NCI-H226 (cell line): ENCODE measurements around the gene ENAH.

ENCODE experiments used
- DNase-seq: peaks from one replicate; pipeline ENCODE4 v3.0.0-alpha.2; 2015

Gene ENAH

DNA sequence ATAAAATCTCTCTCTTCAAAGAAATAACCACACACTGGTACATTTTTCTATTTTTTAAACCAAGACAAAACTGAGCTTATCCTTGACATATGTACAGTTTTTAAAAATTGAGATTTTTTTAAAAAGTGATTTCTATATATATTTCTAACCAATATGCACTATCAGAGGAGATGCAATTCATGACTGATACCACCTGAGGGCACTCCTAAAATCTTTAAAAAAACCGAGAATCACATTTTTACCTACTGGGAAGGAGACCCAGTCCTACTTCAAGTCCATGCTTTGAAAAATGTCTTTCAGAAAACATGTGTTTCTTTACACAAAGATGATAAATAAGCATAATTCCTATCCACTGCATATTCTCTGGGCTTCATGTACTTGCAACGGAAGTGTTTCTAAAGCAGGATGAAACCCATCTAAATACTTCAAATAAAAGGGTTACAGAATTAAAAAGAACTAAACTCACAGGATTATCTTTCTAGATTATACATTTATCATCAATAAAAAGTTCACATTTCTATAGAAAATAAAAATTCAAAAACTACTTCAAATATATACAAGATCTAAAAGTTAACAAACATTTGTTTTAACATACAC, 98.6 kb downstream of the ENAH start:
- DNase-seq, result peak; percentile 1

DNA sequence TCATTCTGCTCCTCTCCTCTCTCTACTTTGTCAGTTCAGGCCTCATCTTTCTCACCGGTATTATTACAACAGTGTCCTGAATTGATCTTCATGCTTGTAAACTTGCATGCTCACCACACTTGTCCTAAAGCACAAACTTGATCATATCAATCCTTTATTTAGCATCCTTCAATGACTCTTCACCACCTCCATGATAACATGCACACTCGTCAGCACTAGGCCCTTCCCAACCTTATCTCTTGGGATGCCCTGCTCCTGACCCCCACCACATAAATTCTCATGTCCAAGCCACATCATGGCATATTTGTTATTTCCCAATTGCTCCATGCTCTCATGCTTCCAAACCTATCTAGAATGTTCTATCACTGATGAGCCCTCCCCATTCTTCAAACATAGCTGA, 103.1 kb downstream of the ENAH start:
- DNase-seq, result no peak

DNA sequence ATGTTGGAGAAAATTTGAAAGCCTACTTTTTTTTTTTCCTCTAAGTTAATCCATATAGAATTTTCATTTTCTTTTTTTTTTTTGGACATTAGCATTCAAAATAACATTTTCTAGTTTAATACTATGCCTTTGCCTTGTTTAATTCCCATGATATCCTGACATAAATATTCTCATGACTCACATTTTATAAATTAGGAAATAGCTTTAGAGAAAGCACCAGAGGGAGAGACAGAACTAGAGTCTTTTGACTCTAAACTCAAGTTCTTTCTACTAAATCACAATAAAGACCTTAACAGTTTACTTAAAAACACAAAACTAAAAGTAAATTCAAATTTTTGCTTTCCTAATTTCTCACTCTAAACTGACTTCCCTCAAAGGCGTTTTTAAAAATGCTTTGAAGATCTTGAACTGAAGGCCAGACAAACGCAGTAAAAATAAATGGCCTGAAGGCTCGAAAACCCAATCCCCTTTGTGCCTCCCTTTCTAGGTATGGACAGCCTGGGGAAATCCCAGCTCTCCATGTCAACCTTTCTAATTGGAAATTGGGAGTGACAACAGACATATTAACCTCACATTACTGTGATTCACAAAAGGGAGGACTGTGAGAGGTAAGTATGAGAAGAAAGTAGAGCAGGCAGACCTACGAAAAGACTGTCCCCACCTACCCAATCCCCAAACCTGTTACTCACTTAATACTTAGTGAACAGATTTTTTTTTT, 104.6 kb downstream of the ENAH start:
- no peak for DNase-seq

DNA sequence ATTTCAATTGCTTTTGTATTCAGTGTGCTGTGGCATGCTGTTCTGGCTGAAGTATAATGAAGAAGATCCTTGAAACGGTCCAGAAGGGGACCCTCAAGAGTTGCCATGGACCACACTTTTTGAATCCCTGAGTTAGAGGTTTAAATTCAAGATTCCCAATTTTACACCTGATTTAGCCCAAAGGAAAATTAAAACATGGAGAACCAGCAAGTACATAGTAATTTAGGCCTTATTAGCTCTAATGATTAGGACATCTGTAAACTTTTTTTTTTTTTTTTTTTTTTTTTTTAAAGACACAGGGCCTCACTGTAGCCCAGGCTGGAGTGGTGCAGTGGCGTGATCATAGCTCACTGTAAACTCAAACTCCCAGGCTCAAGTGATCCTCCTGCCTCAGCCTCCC, 107.3 kb downstream of the ENAH start:
- DNase-seq, result no peak

DNA sequence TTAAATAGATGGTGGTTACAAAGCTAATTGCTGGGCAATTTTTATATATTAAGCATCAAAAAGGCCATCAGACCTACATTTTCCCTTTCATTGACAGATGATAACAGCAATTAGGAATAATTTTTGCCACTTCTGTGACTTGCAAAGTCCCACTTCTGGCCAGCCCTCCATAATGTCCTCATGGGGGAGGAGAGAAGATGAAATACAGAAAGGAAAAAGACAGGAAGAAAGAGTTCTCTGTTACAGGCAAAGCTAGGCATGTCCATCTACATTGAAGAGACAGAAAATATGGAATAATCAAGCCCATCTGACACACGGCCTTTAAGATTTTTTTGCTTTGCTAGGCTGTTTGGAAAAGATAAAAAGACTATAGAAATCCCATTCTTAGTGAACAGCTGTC, 108.0 kb downstream of the ENAH start:
- DNase-seq, result no peak

DNA sequence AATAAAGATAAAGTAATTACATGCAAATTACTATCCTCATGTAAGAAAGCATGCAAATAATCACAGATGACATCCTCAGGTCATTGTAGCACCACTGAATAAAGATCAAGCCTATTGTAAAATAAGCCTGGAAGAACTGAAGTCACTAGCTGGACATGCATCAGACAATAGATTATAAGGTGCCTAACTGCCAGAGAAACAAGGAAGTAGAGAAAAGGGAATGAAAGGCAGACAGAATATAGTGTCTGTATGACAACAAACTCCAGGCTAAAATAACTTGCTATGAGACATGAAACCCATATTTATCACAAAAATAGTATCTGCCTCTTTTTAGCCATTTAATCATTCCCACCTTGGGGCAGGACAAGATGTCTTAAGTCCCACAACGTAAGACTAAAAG, 108.7 kb downstream of the ENAH start:
- no peak for DNase-seq

DNA sequence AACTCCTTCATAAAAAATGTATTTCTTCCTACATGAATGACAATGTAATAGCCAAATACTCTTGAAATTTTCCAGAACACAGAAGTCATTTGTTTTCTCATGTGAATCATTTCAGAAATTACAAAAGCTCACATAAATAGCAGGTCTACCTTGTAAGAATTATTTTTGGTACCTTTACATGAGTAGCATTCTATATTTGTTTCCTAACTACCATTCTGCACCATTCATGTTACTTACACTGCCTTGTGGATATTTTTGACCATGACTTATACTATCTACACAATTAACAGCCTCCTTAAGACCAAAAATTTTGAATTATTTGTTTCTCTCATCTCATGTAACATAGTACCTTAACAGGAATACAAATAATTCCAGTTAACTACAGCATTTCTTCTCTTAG, 109.6 kb downstream of the ENAH start:
- DNase-seq, result no peak

DNA sequence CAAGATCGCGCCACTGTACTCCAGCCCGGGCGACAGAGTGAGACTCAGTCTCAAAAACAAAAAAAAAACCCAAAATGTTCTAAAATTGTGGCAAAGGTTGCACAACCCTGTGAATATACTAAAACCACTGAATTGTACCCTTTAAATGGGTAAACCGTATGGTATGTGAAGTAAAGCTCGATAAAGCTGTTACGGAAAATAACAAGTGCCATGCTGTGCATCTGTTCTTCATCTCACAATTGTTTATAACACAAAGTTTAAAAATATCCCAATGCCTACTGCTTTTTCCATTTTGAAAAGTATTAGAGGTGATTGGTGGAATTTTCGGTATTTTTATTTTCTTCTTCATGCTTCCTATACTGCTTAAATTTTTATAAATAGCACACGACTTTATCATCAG, 111.5 kb downstream of the ENAH start:
- no peak for DNase-seq

DNA sequence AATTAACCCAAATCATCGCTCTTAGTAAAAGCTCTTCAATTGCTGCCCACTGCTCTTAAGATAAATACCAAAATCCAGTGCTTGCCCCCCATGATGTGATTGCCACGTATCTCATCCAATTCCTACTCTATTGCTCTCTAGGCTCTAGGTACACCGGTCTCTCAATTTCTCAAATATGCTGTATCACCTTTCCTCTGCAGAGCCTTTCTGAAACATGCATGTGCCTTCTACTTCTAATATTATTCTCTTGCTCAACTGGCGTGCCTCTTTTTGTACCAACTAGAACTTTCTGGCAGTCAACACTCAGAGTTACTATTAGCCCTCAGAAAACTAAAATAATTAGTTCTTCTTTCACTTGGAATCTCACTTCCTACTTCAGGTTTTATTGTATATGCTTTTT, 113.3 kb downstream of the ENAH start:
- DNase-seq, result no peak

DNA sequence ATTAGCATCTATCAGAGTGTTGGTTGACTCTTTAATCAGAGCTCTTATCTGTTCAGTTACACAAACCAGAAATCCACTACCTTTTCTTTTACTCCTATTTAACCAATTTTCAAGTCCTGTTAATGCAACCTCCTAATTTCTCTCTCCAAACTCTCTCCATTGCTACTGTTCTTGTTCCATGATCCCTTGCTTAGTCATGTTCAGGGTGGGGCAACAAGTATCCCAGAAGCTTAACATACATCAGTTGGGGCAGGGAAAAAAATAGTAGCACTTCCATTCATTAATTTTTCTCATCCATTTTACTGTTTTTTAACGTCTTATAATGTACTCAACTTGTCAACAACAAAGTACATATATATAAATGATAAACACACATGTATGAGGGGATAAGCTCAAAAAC, 113.9 kb downstream of the ENAH start:
- no peak for DNase-seq

DNA sequence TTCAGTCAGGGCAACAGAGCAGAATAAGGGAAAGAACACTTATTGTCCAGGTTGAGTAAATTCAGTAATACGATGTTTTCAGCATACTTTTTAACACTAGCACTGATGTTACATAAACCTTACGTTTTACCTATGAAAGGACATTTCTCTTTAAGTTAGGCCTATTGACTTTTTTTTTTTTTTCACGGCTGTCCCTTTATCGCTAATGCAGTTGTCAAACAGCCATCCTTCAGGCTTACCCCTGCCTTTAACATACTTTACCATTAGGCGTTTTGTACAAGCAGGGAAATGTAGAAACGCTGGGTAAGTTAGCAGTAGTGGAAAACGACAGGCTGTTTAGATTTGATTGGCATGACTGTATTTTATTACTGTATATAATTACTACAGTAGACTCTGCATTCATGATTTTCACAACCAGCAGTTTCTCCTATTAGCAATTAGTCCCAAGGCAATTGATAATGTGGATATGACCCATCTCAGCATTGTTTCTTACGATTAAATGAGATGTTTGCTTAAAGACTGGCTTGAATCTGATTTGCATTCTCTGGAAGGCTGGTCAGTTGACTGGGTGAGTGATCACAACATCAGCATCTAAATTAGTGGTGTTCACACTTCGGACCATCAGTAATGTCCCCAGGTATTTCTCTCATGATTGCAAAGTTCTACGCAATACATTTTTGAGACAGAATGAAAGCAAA, 115.2 kb downstream of the ENAH start:
- no peak for DNase-seq

DNA sequence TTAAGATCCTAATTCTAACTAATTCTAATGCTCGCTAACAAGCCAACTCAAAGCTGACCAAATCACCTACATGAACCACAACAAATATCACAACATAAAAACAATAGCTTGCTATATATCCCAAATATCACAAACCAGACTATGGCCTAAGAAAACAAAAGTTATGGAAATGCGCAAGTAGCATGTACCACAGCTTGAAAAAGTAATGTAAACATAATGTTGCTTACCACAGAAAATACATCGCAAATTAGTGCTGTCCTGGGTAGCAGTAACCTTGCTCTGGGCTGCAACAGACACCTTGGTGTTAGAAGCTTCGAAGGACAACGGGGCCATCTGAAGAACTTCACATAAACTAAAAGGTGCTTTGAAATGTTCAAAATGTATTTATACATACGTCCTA, 117.6 kb downstream of the ENAH start:
- DNase-seq, result no peak

DNA sequence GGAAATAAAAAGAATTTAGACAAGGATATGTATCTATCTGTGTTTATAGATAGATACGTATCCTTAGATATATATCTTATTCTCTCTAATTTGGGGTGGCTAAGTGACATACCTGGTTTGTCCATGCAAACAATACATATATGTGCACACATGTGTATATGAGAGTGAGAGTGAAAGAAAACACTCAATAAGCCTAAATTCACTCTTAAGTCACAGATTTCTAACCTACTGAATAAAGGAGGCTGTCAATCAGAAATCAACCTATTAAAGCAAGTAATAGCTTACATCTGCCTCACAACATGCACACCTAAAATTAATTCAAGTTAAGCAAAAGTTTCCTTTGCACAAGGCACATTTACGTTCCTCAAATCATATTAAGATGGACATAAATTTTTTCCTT, 118.2 kb downstream of the ENAH start:
- DNase-seq, result no peak

DNA sequence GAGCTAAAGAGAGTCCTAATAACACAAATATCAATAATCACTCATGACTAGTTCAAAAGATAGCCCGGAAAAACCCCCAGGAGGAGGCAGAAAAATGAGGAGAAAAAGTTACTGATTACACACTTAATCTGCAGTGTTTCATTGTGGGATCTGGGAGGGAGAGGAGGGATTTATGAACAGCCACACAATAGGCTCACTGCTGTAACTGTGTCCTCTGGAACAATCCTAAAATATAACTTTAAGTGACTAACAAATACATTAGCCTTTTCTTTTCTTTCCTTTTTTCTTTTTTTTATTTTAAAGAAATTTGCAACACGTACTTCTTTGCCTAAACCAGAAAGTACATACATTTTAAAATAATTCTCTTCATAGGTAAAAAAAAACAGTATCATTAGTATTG, 118.8 kb downstream of the ENAH start:
- DNase-seq, result no peak

DNA sequence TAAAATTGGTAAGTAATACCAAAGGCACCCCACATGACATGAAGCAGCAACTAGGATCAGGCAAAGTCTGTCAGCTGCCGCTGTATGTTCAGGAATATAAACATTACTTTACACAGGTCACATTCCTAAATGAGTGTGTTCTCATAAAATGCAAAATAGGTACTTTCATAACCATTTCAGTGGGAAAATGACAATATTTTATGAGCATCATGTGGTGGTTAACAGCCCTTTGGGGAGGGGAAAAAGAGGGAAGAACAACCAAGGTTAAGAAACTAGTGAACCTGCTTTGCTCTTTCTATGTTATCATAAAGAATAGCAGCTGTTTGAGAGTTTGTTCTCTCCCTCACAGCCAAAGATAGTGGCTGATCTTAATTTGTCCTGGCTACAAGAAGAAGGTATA, 119.7 kb downstream of the ENAH start:
- no peak for DNase-seq

DNA sequence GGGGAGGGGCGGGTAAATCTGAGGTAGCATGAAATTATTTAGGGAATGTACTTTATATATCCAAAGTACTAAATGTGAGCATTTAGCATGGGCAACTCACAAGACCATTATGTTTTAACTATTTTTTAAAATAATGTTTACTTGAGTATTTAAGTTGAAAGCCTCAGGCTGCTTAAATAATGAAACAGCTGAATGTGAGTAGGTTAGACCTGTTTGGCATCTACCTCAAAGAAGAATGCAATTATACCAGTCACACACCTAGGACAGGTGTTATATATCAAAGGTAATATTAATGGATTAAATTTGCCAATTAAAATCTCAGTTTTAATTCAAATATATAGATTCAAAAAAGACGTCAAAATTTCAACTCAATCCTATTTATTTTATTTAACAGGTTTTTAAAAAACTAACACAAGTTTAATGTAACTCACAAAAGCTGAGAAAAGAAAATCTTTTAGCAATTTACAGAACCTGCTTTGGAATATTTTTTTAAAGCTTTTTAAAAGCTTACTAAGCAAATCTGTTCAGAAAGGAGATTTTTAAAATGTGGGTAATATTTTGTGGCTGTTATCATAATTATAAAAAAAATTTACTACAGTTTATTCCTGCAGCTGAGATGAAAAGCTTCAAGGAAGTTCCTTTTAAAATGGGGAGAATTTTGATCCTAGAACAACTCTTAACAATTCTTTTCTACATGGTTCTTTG, 120.5 kb downstream of the ENAH start:
- no peak for DNase-seq

DNA sequence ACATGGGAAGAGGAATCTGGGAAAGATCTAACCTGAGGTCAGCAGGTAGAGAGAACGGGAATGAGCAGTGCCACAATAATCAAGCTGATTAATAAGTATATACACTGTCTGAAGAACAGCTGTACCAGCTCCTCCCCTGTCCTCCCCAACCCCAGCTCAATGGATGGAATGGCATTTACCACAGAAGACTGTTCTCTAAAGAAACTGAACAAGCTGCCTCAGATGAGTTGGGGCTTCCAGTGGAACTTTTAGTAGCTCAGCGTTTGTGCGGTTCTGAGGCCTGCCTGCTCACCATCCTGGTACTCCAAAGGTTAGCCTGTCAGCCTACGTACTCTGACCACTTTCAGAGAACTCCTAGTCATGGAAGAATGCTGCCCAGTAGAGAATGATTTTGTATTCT, 123.2 kb downstream of the ENAH start:
- no peak for DNase-seq

DNA sequence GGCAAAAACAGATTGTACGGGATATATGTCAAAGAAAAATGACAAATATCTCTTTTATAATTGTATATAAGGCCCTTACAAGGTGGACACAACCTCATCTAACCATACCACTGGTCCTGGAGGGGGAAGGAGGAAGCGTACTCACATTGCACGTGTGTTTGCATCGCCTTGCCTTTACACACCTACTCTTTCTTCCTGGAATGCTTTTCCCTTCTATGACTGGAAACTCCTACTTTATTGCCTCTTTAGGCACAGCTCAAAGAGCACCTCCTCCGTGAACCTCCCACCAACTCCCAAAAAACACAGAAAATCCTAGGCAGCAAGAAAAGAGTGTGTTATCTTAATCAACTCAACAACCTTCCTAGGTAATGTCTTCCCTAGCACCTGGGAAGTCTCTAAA, 125.3 kb downstream of the ENAH start:
- DNase-seq, result no peak

DNA sequence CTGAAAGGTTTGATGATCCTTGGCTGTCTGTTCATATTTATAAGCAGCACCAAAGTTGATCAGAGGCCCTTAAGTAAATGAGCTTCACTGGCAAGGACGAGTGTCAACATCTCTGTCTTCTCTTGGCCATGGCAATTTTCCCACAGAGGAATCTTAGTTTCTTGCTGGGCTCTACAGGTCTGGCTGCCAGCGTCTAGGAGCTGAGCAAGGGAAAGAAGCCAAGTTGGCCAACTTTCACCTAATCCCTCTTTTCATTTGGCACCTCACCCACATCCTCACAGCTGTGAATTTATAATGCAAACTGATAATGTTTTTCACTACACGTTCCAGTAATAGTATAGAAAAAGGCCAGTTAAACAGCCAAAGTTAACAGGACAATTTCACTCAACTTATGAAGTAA, 126.0 kb downstream of the ENAH start:
- no peak for DNase-seq

DNA sequence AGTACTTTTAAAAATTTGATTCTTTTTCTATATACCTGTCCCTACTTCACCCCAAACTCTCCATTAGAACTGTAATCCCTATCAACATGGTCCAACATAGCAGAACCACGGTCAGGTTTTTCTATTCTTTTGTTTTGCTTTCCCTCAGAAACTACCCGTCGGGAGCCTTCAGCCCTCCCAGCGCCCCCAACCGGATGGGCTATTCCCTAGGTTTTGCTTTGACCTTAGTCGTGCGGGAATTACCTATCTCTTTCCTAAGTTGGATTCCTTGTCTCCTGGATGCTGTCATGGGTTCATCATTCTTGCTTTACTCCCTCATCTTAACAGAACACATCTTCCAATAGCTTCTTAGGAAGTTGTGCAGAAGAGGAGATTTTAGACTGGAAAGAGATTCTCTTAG, 127.5 kb downstream of the ENAH start:
- DNase-seq, result no peak

DNA sequence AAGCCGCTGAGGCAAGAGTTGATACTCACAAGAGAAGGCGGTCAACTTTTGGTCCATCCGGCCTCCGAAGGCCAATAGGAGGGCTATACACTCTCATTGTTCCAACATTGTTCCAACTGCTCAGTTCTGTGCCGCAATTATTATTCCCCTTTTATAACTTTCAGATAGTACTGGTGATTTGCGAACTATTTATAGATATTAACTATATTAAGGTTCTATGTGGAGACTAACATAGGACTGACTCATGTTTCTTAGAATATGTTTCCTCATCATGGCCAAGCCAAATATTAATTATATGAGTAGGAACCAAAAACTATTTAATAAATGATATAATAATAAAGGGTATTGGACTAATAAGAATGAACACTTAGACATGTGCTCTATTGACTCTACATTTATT, 128.4 kb downstream of the ENAH start:
- DNase-seq, result no peak

DNA sequence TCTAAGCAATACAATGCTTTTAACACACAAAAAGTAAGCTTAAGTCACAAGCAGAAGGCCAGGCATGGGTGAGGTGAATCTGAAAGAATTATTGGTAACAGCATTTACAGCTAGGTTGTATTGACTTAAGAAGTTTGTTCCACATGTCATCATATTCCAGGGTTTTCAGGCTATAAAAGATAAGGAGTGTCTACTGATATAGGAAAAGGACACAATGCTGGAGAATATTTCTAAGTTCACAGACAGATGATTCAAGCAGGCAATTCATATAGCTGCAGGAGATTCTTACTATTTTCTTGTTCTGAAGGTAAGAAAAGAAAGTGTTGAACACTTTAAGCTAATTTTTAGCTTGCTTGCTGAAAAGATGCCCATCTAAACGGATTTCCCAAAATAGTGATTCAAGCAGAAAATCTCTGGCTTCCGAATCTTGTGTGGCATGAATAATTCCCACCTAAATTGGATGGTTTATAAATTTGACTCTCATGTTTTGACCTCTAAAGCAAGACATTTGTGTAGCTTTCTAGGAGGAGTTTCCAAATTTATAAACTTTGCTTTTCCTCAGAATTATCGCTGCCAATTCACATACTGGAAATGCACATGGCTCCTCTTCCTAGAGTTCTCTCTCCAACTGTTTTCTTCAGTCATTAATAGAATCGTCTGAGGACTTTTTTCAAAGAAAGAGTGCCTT, 129.5 kb downstream of the ENAH start:
- no peak for DNase-seq

DNA sequence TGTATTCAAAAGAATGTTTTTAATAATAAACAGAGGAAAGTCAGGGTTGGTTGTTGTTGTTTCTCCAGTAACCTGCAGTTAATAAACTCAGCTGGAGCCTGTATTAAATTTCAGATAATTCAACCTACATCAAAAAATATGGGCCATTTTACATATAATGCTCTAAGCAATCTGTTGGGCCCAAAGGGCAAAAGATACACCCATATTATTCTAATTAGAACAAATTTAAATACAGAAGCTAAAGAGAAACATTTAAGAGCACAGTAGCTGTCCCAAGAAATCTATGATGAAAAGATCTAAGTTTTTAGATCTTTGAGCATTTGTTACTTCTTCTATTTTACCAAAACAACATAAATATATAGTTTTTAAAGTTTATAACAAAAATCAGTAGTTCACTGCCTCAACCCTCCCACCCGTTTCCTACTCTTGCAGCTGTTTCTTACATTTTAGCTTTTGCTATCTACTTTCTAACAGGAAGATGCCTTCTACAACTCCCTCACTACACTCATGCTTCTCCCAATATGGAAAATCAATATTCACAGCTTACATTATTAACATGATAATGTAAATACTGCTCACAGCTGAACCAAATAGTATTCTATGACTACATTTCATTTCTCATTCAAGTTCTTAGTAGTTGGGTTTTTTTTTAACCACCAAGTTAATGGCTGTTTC, 130.2 kb downstream of the ENAH start:
- no peak for DNase-seq
